Stimulated activated CD8-positive, alpha-beta memory T cell treated with anti-CD3 and anti-CD28 coated beads, Interleukin-15, amount 100 ng/mL, for 4 hours (primary cell): ENCODE data around the gene KRT86.
"Not testable (repeated sequence)": the region's sequence is repeated elsewhere in the genome, so short reads cannot be mapped to it uniquely, and the experiment has no call there.

Source experiments
- DNase-seq, 2 donors: peaks; one replicate each; pipeline ENCODE4 v3.0.0-alpha.2; 2020; ENCODE audit warnings: low read depth in 2 of 2

KRT86 gene

DNA sequence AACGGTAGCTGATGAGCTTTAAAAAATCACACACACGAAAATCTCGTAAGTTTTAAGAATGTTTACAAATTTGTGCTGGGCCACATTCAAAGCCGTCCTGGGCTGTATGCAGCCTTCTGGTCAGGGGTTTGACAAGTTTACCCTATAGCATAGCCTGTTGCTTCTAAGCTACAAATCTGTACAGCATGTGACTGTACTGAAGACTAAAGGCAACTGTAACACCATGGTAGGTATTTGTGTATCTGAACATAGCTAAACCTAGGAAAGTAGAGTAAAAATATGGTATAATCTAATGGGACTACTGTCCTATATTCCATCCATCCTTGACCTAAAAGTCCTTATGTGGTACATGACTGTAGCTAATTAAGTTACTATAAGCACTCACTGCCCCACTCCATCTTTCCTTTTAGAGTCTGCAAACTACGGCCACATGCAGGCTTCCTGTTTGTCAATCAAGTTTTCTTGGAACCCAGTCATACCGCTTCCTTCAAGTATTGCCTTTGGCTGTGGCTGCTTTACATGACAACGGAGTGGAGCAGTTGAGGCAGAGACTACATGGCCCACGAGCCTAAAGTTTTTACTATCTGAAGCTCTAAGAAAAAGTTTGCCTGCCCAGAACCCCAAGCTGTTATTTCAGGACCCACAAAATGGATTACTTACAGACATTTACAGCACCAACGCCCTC, 22.9 kb upstream of the KRT86 start:
- DNase-seq: no peak

GRCh38 chr12:52252175-52252615, 22.2 kb upstream of the KRT86 start:
- not testable (repeated sequence) for DNase-seq

- DNase-seq: no peak
Measured at GRCh38 chr12:52252728-52253343, 21.6 kb upstream of the KRT86 start.

- no peak for DNase-seq
Measured at GRCh38 chr12:52253391-52254179, 20.9 kb upstream of the KRT86 start.

GRCh38 chr12:52254180-52254964, 20.1 kb upstream of the KRT86 start:
- DNase-seq: no peak

DNA sequence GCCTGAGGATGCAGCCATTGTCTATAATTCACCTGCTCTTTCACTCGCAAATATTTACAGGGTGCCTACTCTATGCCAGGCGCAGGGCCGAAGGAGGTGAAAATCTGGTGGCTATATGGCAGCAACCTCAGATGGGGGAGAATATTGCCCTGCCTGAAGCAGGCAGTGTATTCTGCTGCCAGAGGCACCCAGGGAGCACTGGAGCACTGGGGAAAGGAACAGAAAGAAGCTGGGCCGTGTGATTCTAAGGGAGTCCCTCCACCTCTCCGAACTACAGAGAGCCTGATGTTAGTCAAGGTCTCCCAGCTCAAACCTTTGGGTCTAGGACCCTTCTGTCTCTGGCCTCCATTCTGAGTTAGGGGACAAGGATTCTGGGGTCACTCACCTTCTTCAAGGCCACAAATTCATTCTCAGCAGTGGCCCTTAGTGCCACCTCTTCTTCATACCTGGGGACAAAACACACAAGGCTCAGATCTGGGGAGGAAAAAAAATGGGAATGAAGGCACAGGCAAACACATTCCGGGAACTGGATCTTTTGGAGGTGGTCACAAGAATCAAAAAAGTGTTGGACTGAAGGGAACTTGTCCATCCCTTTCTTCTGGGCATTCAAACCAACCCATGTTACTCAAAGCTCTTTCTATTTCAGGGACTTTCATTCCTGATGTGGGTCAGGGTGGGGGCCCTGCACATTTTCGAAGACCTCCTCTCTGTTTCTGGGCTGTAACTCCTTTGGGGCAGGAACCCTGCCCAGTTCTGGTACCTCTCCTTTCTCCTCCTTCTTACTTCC, 19.3 kb upstream of the KRT86 start:
- DNase-seq: no peak

- DNase-seq: no peak
Measured at GRCh38 chr12:52255926-52256583, 18.4 kb upstream of the KRT86 start.

- no peak for DNase-seq
Measured at GRCh38 chr12:52256584-52256935, 17.9 kb upstream of the KRT86 start.

GRCh38 chr12:52257074-52257551, 17.3 kb upstream of the KRT86 start:
- DNase-seq: no peak

DNA sequence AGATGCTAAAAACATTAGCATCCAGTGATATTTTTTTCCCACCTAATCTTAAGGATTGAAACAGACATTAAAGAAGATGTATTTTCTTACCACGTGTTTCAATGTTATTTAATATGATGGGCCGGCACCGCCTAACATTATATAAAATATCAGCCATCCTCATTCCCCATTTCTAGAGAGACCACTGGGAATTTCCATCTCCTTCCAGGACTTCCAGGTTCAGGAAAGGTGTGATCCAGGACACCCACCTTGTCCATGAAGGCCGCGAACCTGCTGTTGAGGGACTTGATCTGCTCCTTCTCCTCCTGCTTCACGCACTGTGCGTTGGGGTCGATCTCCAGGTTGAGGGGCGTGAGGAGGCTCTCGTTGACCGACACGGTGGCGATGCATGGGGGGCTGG, 16.5 kb upstream of the KRT86 start:
- DNase-seq: not testable (repeated sequence)

- no peak for DNase-seq
Measured at GRCh38 chr12:52258335-52258901, 16.0 kb upstream of the KRT86 start.

- DNase-seq: no peak
Measured at GRCh38 chr12:52259657-52260243, 14.7 kb upstream of the KRT86 start.

DNA sequence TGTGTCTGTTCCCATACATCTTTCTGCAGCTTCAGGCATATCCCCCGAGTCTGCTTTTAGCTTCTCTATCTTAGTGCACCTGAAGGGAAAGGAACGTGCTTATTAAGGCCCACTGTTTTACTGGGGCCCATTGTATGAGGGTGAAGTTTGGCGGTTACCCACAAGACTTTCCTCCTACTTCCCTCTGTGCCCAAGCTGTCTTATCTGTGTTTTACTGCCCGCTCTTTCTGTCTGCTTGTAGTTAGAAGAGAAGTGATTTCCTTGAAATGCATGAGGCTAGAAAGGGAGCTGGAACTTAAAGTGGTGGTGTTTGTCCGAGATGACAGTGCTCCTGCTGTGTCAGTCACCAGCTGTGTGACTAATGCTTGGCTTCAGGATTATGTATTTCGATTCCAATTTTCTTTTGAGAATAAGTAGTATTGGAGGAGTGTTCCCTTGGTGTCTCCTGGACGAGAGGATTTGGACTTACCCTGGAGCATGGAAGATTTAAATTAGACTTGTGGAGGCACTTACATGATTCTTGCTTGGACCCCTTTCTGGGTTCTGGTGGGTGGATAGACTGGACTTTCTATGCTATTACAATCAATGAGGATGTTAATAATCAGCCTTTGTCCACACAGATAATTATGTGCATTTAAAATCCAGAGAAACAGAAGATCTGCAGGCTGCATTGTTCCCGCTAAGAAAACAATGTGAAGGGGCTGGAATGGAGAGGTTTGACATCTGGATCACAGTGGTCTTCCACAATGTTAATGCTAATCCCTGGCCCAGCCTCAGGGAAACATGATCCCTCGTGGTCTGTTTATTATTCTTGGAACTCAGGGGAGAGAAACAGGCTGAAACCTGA, 13.9 kb upstream of the KRT86 start:
- DNase-seq: no peak

GRCh38 chr12:52261208-52261484, 13.3 kb upstream of the KRT86 start:
- no peak for DNase-seq

- no peak for DNase-seq
Measured at GRCh38 chr12:52262286-52262685, 12.2 kb upstream of the KRT86 start.

DNA sequence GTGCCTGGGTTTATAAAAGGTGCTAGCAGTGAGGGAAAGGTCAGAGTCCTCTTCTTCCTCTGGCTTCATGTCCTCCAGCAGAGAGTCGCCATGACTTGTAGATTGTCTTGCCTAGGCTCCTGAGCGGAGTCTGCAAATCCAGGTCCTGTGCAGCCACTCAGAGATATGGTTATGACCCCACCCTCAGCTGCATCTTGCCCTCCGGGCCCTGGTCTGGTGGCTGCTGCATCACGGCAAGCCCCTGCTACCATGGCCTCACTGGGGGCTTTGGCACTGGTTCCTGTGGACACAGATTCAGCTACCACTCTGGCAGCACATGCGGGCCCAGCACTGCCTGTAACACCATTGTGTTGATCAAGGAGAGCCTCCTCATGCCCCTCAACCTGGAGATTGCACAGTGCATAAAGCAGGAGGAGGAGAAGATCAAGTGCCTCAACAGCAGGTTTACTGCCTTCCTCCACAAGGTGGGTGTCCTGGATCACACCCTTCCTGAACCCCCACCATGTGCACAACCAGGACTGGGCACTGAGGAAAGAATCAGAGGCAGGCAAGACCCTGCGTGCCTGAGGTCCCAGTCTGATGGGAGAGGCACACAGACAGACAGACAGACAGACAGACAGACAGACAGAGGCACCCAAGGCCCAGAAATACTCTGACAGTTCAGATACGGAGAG, 10.5 kb upstream of the KRT86 start:
- DNase-seq: no peak

GRCh38 chr12:52264435-52264825, 10.0 kb upstream of the KRT86 start:
- DNase-seq: no peak

- no peak for DNase-seq
Measured at GRCh38 chr12:52266514-52266913, 7.9 kb upstream of the KRT86 start.

DNA sequence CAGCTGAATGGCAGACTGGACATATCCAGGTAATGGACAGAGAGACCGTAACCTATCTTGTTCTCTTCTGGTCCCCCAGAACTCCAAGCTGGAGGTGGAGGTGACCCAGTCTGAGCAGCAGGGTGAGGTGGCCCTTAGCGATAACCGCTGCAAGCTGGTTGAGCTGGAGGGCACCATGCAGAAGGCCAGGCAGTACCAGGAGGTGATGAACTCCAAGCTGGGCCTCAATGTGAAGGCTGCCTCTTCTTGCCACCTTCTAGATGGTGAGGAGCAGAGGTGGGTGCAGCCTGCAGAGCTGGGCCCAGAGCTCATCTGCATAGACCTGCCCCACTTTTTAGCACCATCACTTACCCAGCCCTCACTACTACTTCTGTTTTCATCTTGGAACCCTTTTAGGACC, 7.2 kb upstream of the KRT86 start:
- no peak for DNase-seq
